H1 (cell line): ENCODE measurements around the gene DBNL. TPM values are rescaled to one million over a fixed set of nuclear protein-coding genes. Genes with fewer than 3 reads are reported as not detected.

Experiments used
- CTCF ChIA-PET: fragments of 300-600 bp; sonication (Branson Sonifier 250); formaldehyde crosslinking; loops from one replicate; lab custom pipeline; 2021; ENCODE audit not compliant: partially characterized antibody; lab: Charles Lee
- POLR2A ChIA-PET: fragments of 300-600 bp; sonication (Branson Sonifier 250); formaldehyde crosslinking; loops from one replicate; lab custom pipeline; 2021; ENCODE audit warnings: inconsistent platforms; ENCODE audit not compliant: partially characterized antibody; lab: Charles Lee
- DNase-seq, 2 experiments: peaks; one replicate each; pipeline versions ENCODE4 v3.0.0 to v3.0.0-alpha.2; 2010 to 2022; ENCODE audit warnings: low spot score in 2 of 2, low read depth in 1 of 2, mixed read lengths in 1 of 2
- FAIRE-seq: peaks from 2 replicates; lab custom pipeline; 2011; peaks lifted over from hg19 to GRCh38; lab: Jason Lieb, UNC
- H2AFZ ChIP-seq: 2 replicates; pipeline ENCODE4 v1.8.1; 2012; ENCODE audit warnings: low read length, inconsistent platforms
- H2AK5ac ChIP-seq: 2 replicates; pipeline ENCODE4 v1.6.1; 2013; ENCODE audit warnings: low read depth, low read length
- H2BK120ac ChIP-seq: replicated peaks from 2 replicates; pipeline ENCODE3; 2013; ENCODE audit warnings: low read depth, low read length, inconsistent platforms
- H2BK12ac ChIP-seq: 2 replicates; pipeline ENCODE4 v1.6.1; 2013; ENCODE audit warnings: low read depth, low read length
- H2BK15ac ChIP-seq: 2 replicates; pipeline ENCODE4 v1.6.1; 2013; ENCODE audit warnings: low read length
- H2BK20ac ChIP-seq: 2 replicates; pipeline ENCODE4 v1.6.1; 2013; ENCODE audit warnings: low read length
- H2BK5ac ChIP-seq: 2 replicates; pipeline ENCODE4 v1.6.1; 2013; ENCODE audit warnings: low read depth, low read length
- H3K14ac ChIP-seq: 2 replicates; pipeline ENCODE4 v1.6.1; 2013; ENCODE audit warnings: inconsistent platforms; ENCODE audit not compliant: insufficient read length
- H3K18ac ChIP-seq: 2 replicates; pipeline ENCODE4 v1.6.1; 2013; ENCODE audit warnings: low read length; ENCODE audit errors: extremely low read depth
- H3K23ac ChIP-seq: 2 replicates; pipeline ENCODE4 v1.6.1; 2013; ENCODE audit warnings: inconsistent platforms; ENCODE audit not compliant: insufficient read length
- H3K23me2 ChIP-seq: 2 replicates; pipeline ENCODE4 v1.6.1; 2013; ENCODE audit warnings: low read depth, low read length
- H3K27ac ChIP-seq: 2 replicates; pipeline ENCODE4 v1.6.1; 2011; ENCODE audit warnings: low read depth, low read length, inconsistent platforms
- H3K27me3 ChIP-seq, 4 experiments: replicated peaks in 1 of 4; 1 replicate in 1 of 4; 2 replicates in 3 of 4; pipeline versions ENCODE4 v1.6.1 to v1.8.1; 2011 to 2013; ENCODE audit warnings: low read length in 3 of 4, mild to moderate bottlenecking in 3 of 4, inconsistent platforms in 2 of 4, mixed read lengths in 2 of 4, moderate library complexity in 1 of 4; ENCODE audit not compliant: control insufficient read depth in 3 of 4, insufficient read depth in 3 of 4; ENCODE audit errors: extremely low read depth in 1 of 4
- H3K36me3 ChIP-seq, 4 experiments: 2 replicates each; pipeline versions ENCODE4 v1.6.1 to v1.8.1; 2011 to 2013; ENCODE audit warnings: mild to moderate bottlenecking in 4 of 4, low read length in 3 of 4, moderate library complexity in 2 of 4, control low read depth in 1 of 4, inconsistent platforms in 1 of 4; ENCODE audit not compliant: insufficient read depth in 4 of 4, control insufficient read depth in 2 of 4
- H3K4ac ChIP-seq: replicated peaks from 2 replicates; pipeline ENCODE3; 2013; ENCODE audit warnings: low read length, low read depth, mixed read lengths, inconsistent platforms; ENCODE audit not compliant: insufficient read length
- H3K4me1 ChIP-seq, 4 experiments: replicated peaks in 1 of 4; 1 replicate in 1 of 4; 2 replicates in 3 of 4; pipeline versions ENCODE4 v1.6.1 to v1.8.1; 2011 to 2013; ENCODE audit warnings: low read length in 3 of 4, inconsistent platforms in 2 of 4, mixed read lengths in 1 of 4; ENCODE audit not compliant: insufficient read depth in 4 of 4, control insufficient read depth in 3 of 4
- H3K4me2 ChIP-seq, 2 experiments: 2 replicates each; pipeline versions ENCODE4 v1.6.1 to v1.8.1; 2011 to 2013; ENCODE audit warnings: low read depth in 2 of 2, low read length in 2 of 2, control low read depth in 1 of 2, inconsistent platforms in 1 of 2, mild to moderate bottlenecking in 1 of 2; ENCODE audit not compliant: insufficient read depth in 1 of 2
- H3K4me3 ChIP-seq, 4 experiments: fragments of 200-600, 300-600 bp in 1 of 4; sonication (generic), shearing (Covaris generic), sonication (Bioruptor Twin) in 1 of 4; 2 replicates each; pipeline versions ENCODE4 v1.5.1 to v1.8.1; 2011 to 2016; ENCODE audit warnings: low read length in 4 of 4, low read depth in 3 of 4, control low read depth in 2 of 4, inconsistent platforms in 2 of 4, mild to moderate bottlenecking in 2 of 4, mixed read lengths in 1 of 4, moderate library complexity in 1 of 4; ENCODE audit not compliant: insufficient read depth in 2 of 4; ENCODE audit errors: extremely low read depth in 1 of 4
- H3K56ac ChIP-seq: replicated peaks from 2 replicates; pipeline ENCODE3; 2013; ENCODE audit warnings: low read depth, mild to moderate bottlenecking, mixed read lengths, low read length, inconsistent platforms; ENCODE audit not compliant: insufficient read length
- H3K79me1 ChIP-seq: 2 replicates; pipeline ENCODE4 v1.6.1; 2013; ENCODE audit warnings: low read depth, low read length, control low read depth
- H3K79me2 ChIP-seq, 2 experiments: 2 replicates each; pipeline versions ENCODE4 v1.6.1 to v1.8.1; 2012 to 2013; ENCODE audit warnings: low read length in 2 of 2, mild to moderate bottlenecking in 2 of 2, inconsistent platforms in 1 of 2; ENCODE audit not compliant: insufficient read depth in 2 of 2, control insufficient read depth in 1 of 2
- H3K9ac ChIP-seq, 4 experiments: replicated peaks in 1 of 4; 1 replicate in 1 of 4; 2 replicates in 3 of 4; pipeline versions ENCODE4 v1.6.1 to v1.8.1; 2011 to 2013; ENCODE audit warnings: low read depth in 3 of 4, low read length in 3 of 4, control low read depth in 2 of 4, mild to moderate bottlenecking in 2 of 4, moderate library complexity in 2 of 4, inconsistent platforms in 1 of 4; ENCODE audit errors: extremely low read depth in 1 of 4
- H3K9me3 ChIP-seq, 2 experiments: 2 replicates each; pipeline versions ENCODE4 v1.6.1 to v1.8.1; 2012 to 2013; ENCODE audit warnings: mild to moderate bottlenecking in 2 of 2, moderate library complexity in 2 of 2, control low read depth in 1 of 2, inconsistent platforms in 1 of 2, low read depth in 1 of 2, low read length in 1 of 2, mixed read lengths in 1 of 2; ENCODE audit not compliant: insufficient read depth in 2 of 2
- H4K20me1 ChIP-seq, 2 experiments: replicated peaks in 1 of 2; 2 replicates each; pipeline versions ENCODE3 to v1.8.1; 2011 to 2013; ENCODE audit warnings: inconsistent platforms in 2 of 2, low read length in 2 of 2, mild to moderate bottlenecking in 1 of 2; ENCODE audit not compliant: insufficient read depth in 2 of 2, control insufficient read depth in 1 of 2
- H4K5ac ChIP-seq: 2 replicates; pipeline ENCODE4 v1.6.1; 2013; ENCODE audit warnings: low read length, low read depth, mixed read lengths, inconsistent platforms; ENCODE audit not compliant: insufficient read length
- H4K8ac ChIP-seq: 2 replicates; pipeline ENCODE4 v1.8.0; 2013; ENCODE audit warnings: mild to moderate bottlenecking, moderate library complexity, low read length, inconsistent platforms; ENCODE audit not compliant: insufficient read depth; ENCODE audit errors: extremely low read depth
- H4K91ac ChIP-seq: replicated peaks from 2 replicates; pipeline ENCODE3; 2013; ENCODE audit warnings: low read length, mixed read lengths, inconsistent platforms; ENCODE audit not compliant: insufficient read length
- CBX8 ChIP-seq: fragments of 300-800, 300-1000 bp; sonication (generic); IDR thresholded peaks from 2 replicates; pipeline ENCODE4 v1.7.1; 2016; ENCODE audit warnings: low read depth, low read length, borderline replicate concordance
- CHD2 ChIP-seq: IDR thresholded peaks from 2 replicates; pipeline ENCODE4 v1.6.1; 2012; ENCODE audit warnings: low read length, improper control_type of control experiment
- EZH2 ChIP-seq: fragments of 200-600 bp; sonication (generic); IDR thresholded peaks from 2 replicates; pipeline ENCODE4 v1.7.1; 2012; ENCODE audit warnings: low read depth, mild to moderate bottlenecking, moderate library complexity, low read length, inconsistent platforms; ENCODE audit not compliant: severe bottlenecking
- RAD21 ChIP-seq, 2 experiments: IDR thresholded peaks in 1 of 2; conservative IDR thresholded peaks in 1 of 2; 2 replicates each; pipeline ENCODE4 v1.6.1; 2011; ENCODE audit warnings: low read depth in 2 of 2, low read length in 2 of 2, improper control_type of control experiment in 1 of 2, inconsistent platforms in 1 of 2, mild to moderate bottlenecking in 1 of 2, moderate library complexity in 1 of 2
- SP2 ChIP-seq: IDR thresholded peaks from 2 replicates; pipeline ENCODE4 v1.6.1; 2012; ENCODE audit warnings: mild to moderate bottlenecking, low read length, inconsistent platforms
- WGBS, 2 experiments: shearing (Covaris generic) in 1 of 2; methylation state at CpG; one replicate each; pipeline versions ENCODE4 v1.1.6 to v1.1.7; 2013 to 2015; ENCODE audit warnings: low lambda C conversion rate in 2 of 2, mixed read lengths in 2 of 2, inconsistent platforms in 1 of 2, low coverage in 1 of 2, missing lambda C conversion rate in 1 of 2; ENCODE audit not compliant: insufficient replicate concordance in 2 of 2, insufficient coverage in 1 of 2, insufficient read length in 1 of 2; ENCODE audit errors: extremely low coverage in 1 of 2, missing lambda C conversion rate in 1 of 2; 5-methylcytosine and 5-hydroxymethylcytosine counted together
- polyA plus RNA-seq, 7 experiments: library from polyadenylated mRNA; depleted of rRNA in 3 of 7; stranded (reverse) in 5 of 7; unstranded in 2 of 7; fragments of >200 nt in 5 of 7; fragments of 200-250 nt in 2 of 7; gene quantifications; 1 replicate in 5 of 7; 2 replicates in 1 of 7; 4 replicates in 1 of 7; pipeline versions ENCODE4 v1.2.1 to v1.2.3, GENCODE V29; 2011 to 2013; ENCODE audit warnings: missing spikeins in 2 of 7, mixed read lengths in 2 of 7
- total RNA-seq: library from RNA; stranded (reverse); fragmentation: NEBNext Ultra II Directional; extraction: Animal tissue kit (Norgen Biotek cat#: 25700); gene quantifications from 2 replicates; pipeline ENCODE4 v1.2.1, GENCODE V29; 2021

The DBNL gene
- total and polyA plus RNA-seq, 2 of the 8 experiments (the other 6 are each of a cell fraction or from before 2014, with no cell fraction given): 30.9 to 56.6 TPM

DNA sequence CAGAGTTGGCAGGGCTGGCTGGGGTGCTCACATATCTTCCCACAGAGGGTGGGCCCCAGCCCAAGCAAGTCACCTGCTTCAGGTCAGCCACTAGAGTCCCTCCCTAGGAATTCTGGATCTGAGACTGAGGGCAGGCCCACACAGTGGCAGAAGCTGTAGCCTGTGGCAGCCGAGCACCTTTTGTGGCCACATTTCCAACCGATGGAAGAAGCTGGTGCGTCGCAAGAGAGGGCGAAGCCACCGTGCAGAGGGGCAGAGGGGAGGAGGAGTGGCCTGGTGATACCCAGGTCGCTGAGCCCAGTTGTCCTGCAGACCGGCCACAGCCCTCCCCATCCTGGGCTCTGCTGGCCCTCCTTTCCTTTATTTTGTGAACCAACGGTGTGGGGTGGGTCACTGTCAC is 32.6 kb downstream of the DBNL start:
- CTCF ChIA-PET: interaction anchor here (0.9 to 2.7 kb wide), 2 partner anchors 10 to 142 kb away, joined by 3 to 15 read pairs; no protein-coding TSS in a partner anchor

More for the DNA sequence above, 32.6 kb downstream of the DBNL start:
- 0 out of 2 replicates have a peak, but pooled peaks cover 2% of the 10 kb centered on the region for H3K23me2 ChIP-seq
- H3K79me1 ChIP-seq: no peaks in the 10 kb centered on the region
- H3K9ac ChIP-seq: no peak overlapping the region
- no peak overlapping the region for H2BK5ac ChIP-seq
- no peak overlapping the region for H4K5ac ChIP-seq
- no peak overlapping the region for H2BK20ac ChIP-seq
- H3K36me3 ChIP-seq: peaks cover 17 to 27% (median 18%) of the 10 kb centered on the region in 4 experiments
- WGBS, 2 experiments: 94% methylated on average over 9 of the region's 9 CpGs; no CpG with 5 or more reads in 1 of the 2 experiments
- TF ChIP-seq RAD21 (IDR thresholded peaks at IDR 0.05 in 1 of 2, conservative IDR thresholded peaks at IDR 0.05 in 1 of 2; ENCODE audit: low read depth in 2 of 2, low read length in 2 of 2): no peak
- no peak for TF ChIP-seq CBX8
- no peak for TF ChIP-seq CHD2
- TF ChIP-seq SP2: no peak
- TF ChIP-seq EZH2: no peak
- TF ChIP-seq, all 59 proteins: peak for 0
- no peak overlapping the region for H2BK120ac ChIP-seq
- H3K4me3 ChIP-seq: no peak overlapping the region
- H3K4ac ChIP-seq: no peak overlapping the region
- H3K27me3 ChIP-seq: no peaks in the 10 kb centered on the region
- H4K8ac ChIP-seq: no peak overlapping the region
- no peak overlapping the region for H2AK5ac ChIP-seq
- H3K27ac ChIP-seq: no peak overlapping the region
- H3K14ac ChIP-seq: no peak overlapping the region
- no peak overlapping the region for H3K4me2 ChIP-seq
- H4K91ac ChIP-seq: no peak overlapping the region
- H3K79me2 ChIP-seq: no peaks in the 10 kb centered on the region
- H2AFZ ChIP-seq: no peak overlapping the region
- no peak overlapping the region for H3K56ac ChIP-seq
- POLR2A ChIA-PET: interaction anchor here (5.5 kb wide), 1 partner anchor 12 kb away, joined by 48 read pairs; the partner anchor contains the start of gene PGAM2
- H3K9me3 ChIP-seq: no peaks in the 10 kb centered on the region
- FAIRE-seq: no peak
- H2BK12ac ChIP-seq: no peak overlapping the region
- no peak overlapping the region for H3K18ac ChIP-seq
- H2BK15ac ChIP-seq: no peak overlapping the region
- DNase-seq: no peak
- no peak overlapping the region for H3K23ac ChIP-seq
- no peaks in the 10 kb centered on the region for H3K4me1 ChIP-seq
- peaks cover 0 to 8% of the 10 kb centered on the region in 2 experiments for H4K20me1 ChIP-seq
